HEK293T (cell line): ENCODE results near the gene ORMDL1.
A peak's percentile ranks its signal among the peaks of the same experiment; 100 is the strongest.

Source experiments
- CTCF ChIA-PET: fragments of 350-600 bp; formaldehyde crosslinking; extraction: SDS; loops from one replicate; lab custom pipeline; 2021; ENCODE audit warnings: antibody characterized with exemption, inconsistent platforms; lab: Yijun Ruan, JAX
- POLR2A ChIA-PET: fragments of 350-600 bp; formaldehyde crosslinking; extraction: SDS; loops from one replicate; lab custom pipeline; 2020; ENCODE audit warnings: antibody characterized with exemption, inconsistent platforms; lab: Yijun Ruan, JAX
- DNase-seq: peaks from one replicate; pipeline ENCODE4 v3.0.0; 2012; ENCODE audit warnings: mixed read lengths; ENCODE audit errors: extremely low spot score
- ARNT ChIP-seq: fragments of 450-650 bp; IDR thresholded peaks from 2 replicates; pipeline ENCODE4 v1.6.1; 2017; ENCODE audit warnings: mild to moderate bottlenecking
- BHLHE40 ChIP-seq: fragments of 450-650 bp; IDR thresholded peaks from 2 replicates; pipeline ENCODE4 v1.6.1; 2016; ENCODE audit warnings: mild to moderate bottlenecking, moderate library complexity, borderline replicate concordance
- CTBP1 ChIP-seq: fragments of 450-650 bp; IDR thresholded peaks from 2 replicates; pipeline ENCODE4 v1.6.1; 2016; ENCODE audit warnings: borderline replicate concordance
- ELF4 ChIP-seq: fragments of 450-650 bp; IDR thresholded peaks from 2 replicates; pipeline ENCODE4 v1.6.1; 2017; ENCODE audit warnings: antibody characterized with exemption
- FOXA1 ChIP-seq: fragments of 450-650 bp; IDR thresholded peaks from 2 replicates; pipeline ENCODE4 v1.6.1; 2016; ENCODE audit warnings: mild to moderate bottlenecking
- FOXK2 ChIP-seq: fragments of 450-650 bp; IDR thresholded peaks from 2 replicates; pipeline ENCODE4 v1.6.1; 2016; ENCODE audit warnings: mild to moderate bottlenecking
- FOXM1 ChIP-seq: fragments of 450-650 bp; IDR thresholded peaks from 2 replicates; pipeline ENCODE4 v1.6.1; 2017; ENCODE audit warnings: mild to moderate bottlenecking, borderline replicate concordance
- HDGF ChIP-seq: fragments of 450-650 bp; IDR thresholded peaks from 2 replicates; pipeline ENCODE4 v1.6.1; 2017; ENCODE audit warnings: antibody characterized with exemption, borderline replicate concordance
- L3MBTL2 ChIP-seq: fragments of 450-650 bp; conservative IDR thresholded peaks from 2 replicates; pipeline ENCODE4 v1.6.1; 2016; ENCODE audit warnings: mild to moderate bottlenecking
- LEF1 ChIP-seq: fragments of 450-650 bp; IDR thresholded peaks from 2 replicates; pipeline ENCODE4 v1.6.1; 2017; ENCODE audit warnings: mild to moderate bottlenecking, borderline replicate concordance
- NFRKB ChIP-seq: fragments of 450-650 bp; IDR thresholded peaks from 2 replicates; pipeline ENCODE4 v1.6.1; 2016; ENCODE audit warnings: mild to moderate bottlenecking, moderate library complexity
- PKNOX1 ChIP-seq: fragments of 450-650 bp; IDR thresholded peaks from 2 replicates; pipeline ENCODE4 v1.6.1; 2016
- SP1 ChIP-seq: fragments of 450-650 bp; IDR thresholded peaks from 2 replicates; pipeline ENCODE4 v1.6.1; 2017
- SUZ12 ChIP-seq: fragments of 450-650 bp; IDR thresholded peaks from 2 replicates; pipeline ENCODE4 v1.6.1; 2016; ENCODE audit warnings: mild to moderate bottlenecking
- TARDBP ChIP-seq: fragments of 450-650 bp; IDR thresholded peaks from 2 replicates; pipeline ENCODE4 v1.6.1; 2016
- ZNF384 ChIP-seq: fragments of 450-650 bp; IDR thresholded peaks from 2 replicates; pipeline ENCODE4 v1.6.1; 2016

ORMDL1 gene

GRCh38 chr2:189782221-189782671 is 1.9 kb downstream of the ORMDL1 start:
- CTCF ChIA-PET, result no interaction called here
- TF ChIP-seq TARDBP (no peak), FOXA1 (no peak), LEF1 (no peak), PKNOX1 (no peak), ZNF384 (no peak), BHLHE40 (no peak), SP1 (no peak), SUZ12 (no peak), HDGF (no peak), NFRKB (no peak), CTBP1 (no peak), FOXM1 (no peak), L3MBTL2 (no peak), ARNT (no peak), ELF4 (no peak), FOXK2 (no peak)

GRCh38 chr2:189772212-189772611 is 11.9 kb downstream of the ORMDL1 start:
- POLR2A ChIA-PET, result interaction anchor here (1.0 to 2.5 kb wide), 2 partner anchors 10 to 12 kb away, joined by 3 to 11 read pairs; partner anchors contain the start of genes ORMDL1, OSGEPL1 and PMS1
- DNase-seq, result no peak
- CTCF ChIA-PET, result no interaction called here
- no peak for TF ChIP-seq L3MBTL2

More at GRCh38 chr2:189782221-189782671, 1.9 kb downstream of the ORMDL1 start:
- no peak for DNase-seq
- POLR2A ChIA-PET, result interaction anchor here (1.4 kb wide), 1 partner anchor 20 kb away, joined by 8 read pairs; the partner anchor contains the start of gene OSGEPL1

- no peak for TF ChIP-seq ARNT
- TF ChIP-seq CTBP1, result no peak
- TF ChIP-seq L3MBTL2, result no peak
- TF ChIP-seq HDGF, result no peak
- TF ChIP-seq ELF4, result no peak
- TF ChIP-seq ZNF384, result no peak
- ChIA-PET CTCF (no interaction called here), POLR2A (interaction anchor here (1.8 to 2.5 kb wide), 2 partner anchors 8 kb away, joined by 5 to 11 read pairs; partner anchors contain the start of gene OSGEPL1)
- no peak for DNase-seq
These were observed 13.4 kb downstream of the ORMDL1 start for GRCh38 chr2:189770590-189771322.

- ChIA-PET CTCF (interaction anchor here (0.6 to 0.7 kb wide), 4 partner anchors 29 to 1007 kb away, joined by 3 to 7 read pairs (median 4); no protein-coding TSS in a partner anchor), POLR2A (no interaction called here)
- no peak for DNase-seq
- no peak for TF ChIP-seq L3MBTL2
- no peak for TF ChIP-seq ELF4
- TF ChIP-seq HDGF, result no peak
- TF ChIP-seq ZNF384, result no peak
- TF ChIP-seq SP1, result no peak
- no peak for TF ChIP-seq PKNOX1
- no peak for TF ChIP-seq NFRKB
- TF ChIP-seq BHLHE40, result no peak
- TF ChIP-seq FOXA1, result no peak
- no peak for TF ChIP-seq SUZ12
- TF ChIP-seq FOXK2, result no peak
- TF ChIP-seq CTBP1, result no peak
- TF ChIP-seq ARNT, result no peak
- TF ChIP-seq TARDBP, result no peak
- TF ChIP-seq LEF1, result no peak
- no peak for TF ChIP-seq FOXM1
These were observed 20.1 kb downstream of the ORMDL1 start for GRCh38 chr2:189763908-189764661.

GRCh38 chr2:189762551-189763298 is 21.4 kb downstream of the ORMDL1 start, which contains the start of gene OSGEPL1:
OSGEPL1 (minus strand) TSS chr2:189762792; CDS start chr2:189761640, 1,152 bp downstream.
- CTCF ChIA-PET, result interaction anchor here (0.6 to 1.2 kb wide), 7 partner anchors 11 to 67 kb away, joined by 3 to 7 read pairs (median 3); partner anchors contain the start of genes ORMDL1 and PMS1
- POLR2A ChIA-PET, result interaction anchor here (0.7 to 2.8 kb wide), 18 partner anchors 9 to 557 kb away, joined by 3 to 14 read pairs (median 4); partner anchors contain the start of genes ASNSD1, HIBCH, ORMDL1 and PMS1
- DNase-seq, result peak; percentile 86
- TF ChIP-seq CTBP1 (peak; percentile 18; the same call in 1 of the 2 replicates), ZNF384 (no peak), HDGF (no peak), L3MBTL2 (peak; percentile 88), LEF1 (no peak)
